ENCODE measurements around the gene HOMER2. TPM values are rescaled to one million over a fixed set of nuclear protein-coding genes. Genes with fewer than 3 reads are reported as not detected.

The HOMER2 gene
- total RNA-seq, 4 donors from 2014 or later, result 30.9 to 59.0 (median 39.4) TPM

DNA sequence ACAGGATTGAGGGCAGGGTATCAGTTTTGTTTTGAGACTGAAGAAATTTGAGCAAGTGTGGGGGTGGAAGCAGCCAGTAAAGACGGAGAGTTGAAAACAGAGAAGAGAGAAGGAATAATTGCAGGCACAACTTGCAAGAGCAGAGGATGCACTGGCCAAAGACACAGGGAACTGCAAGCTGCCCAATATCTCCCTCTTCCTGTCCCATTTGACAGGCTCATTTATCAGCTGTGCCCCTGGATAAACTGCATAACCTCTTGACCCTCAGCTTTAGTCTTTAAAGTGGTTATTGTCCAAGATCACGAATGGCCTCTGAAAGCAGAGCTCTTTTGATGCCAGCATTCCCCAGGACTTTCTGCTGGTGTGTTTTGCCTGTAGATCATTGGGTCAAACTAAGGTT lies 28.5 kb upstream of the HOMER2 start:
- 44 to 45% methylated on average over 2 of the region's 2 CpGs for WGBS, 2 donors
- no peak for DNase-seq
- H3K27me3 ChIP-seq, result no peaks in the 10 kb centered on the region
- no peak overlapping the region for H3K4me3 ChIP-seq
- no peak for TF ChIP-seq POLR2A (IDR thresholded peaks at IDR 0.05)
- TF ChIP-seq, protein P1, sequence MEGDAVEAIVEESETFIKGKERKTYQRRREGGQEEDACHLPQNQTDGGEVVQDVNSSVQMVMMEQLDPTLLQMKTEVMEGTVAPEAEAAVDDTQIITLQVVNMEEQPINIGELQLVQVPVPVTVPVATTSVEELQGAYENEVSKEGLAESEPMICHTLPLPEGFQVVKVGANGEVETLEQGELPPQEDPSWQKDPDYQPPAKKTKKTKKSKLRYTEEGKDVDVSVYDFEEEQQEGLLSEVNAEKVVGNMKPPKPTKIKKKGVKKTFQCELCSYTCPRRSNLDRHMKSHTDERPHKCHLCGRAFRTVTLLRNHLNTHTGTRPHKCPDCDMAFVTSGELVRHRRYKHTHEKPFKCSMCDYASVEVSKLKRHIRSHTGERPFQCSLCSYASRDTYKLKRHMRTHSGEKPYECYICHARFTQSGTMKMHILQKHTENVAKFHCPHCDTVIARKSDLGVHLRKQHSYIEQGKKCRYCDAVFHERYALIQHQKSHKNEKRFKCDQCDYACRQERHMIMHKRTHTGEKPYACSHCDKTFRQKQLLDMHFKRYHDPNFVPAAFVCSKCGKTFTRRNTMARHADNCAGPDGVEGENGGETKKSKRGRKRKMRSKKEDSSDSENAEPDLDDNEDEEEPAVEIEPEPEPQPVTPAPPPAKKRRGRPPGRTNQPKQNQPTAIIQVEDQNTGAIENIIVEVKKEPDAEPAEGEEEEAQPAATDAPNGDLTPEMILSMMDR (IDR thresholded peaks at IDR 0.05), result no peak
- H3K36me3 ChIP-seq, result no peaks in the 10 kb centered on the region
- intact Hi-C loops (cut with DNase I), result no loop called here
- no peak overlapping the region for H3K27ac ChIP-seq
- H3K9me3 ChIP-seq, result no peaks in the 10 kb centered on the region
- H3K4me1 ChIP-seq, result peaks cover 0 to 9% (median 6%) of the 10 kb centered on the region in 3 donors

DNA sequence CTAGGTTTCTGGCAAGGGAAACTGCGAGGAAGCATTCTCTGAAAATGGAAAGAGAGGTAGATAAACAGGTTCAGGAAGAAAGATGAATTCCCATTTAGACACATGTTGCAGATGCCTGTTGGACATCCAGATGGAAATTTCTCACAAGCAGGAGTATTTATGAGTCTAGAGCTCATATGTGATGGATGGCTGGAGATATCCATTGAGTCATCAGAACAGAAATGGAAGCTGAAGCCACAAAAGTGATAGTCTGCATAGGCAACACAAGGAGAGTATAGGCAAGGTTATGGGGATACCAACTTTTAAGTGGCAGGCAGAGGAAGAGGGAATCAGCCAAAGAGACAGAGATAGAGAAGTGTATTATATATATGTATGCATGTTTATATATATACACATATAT lies 27.2 kb upstream of the HOMER2 start:
- WGBS, 2 donors, result 88 to 92% methylated on average over 1 of the region's 1 CpG
- no peaks in the 10 kb centered on the region for H3K4me1 ChIP-seq
- no peak for DNase-seq

DNA sequence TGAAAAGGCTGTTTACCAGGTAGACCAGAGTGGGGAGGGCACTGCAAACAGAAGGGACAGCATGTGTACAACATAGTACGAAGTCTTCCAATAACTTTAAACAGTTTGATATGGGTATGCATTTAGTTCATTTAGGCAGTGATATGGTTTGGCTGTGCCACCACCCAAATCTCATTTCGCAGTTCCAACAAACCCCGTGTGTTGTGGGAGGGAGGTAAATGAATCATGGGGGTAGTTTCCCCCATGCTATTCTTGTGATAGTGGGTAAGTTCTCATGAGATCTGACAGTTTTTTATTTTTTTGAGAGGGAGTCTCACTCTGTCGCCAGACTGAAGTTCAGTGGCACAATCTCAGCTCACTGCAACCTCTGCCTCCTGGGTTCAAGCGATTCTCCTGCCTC lies 25.9 kb upstream of the HOMER2 start:
- Histone ChIP-seq H3K27ac (no peak overlapping the region), H3K9me3 (no peaks in the 10 kb centered on the region), H3K4me3 (no peak overlapping the region), H3K27me3 (no peaks in the 10 kb centered on the region), H3K4me1 (no peaks in the 10 kb centered on the region), H3K36me3 (no peaks in the 10 kb centered on the region)
- 87 to 92% methylated on average over 5 of the region's 5 CpGs for WGBS, 2 donors
- TF ChIP-seq, protein P1 (IDR thresholded peaks at IDR 0.05), result no peak
- no peak for TF ChIP-seq POLR2A (IDR thresholded peaks at IDR 0.05)
- DNase-seq, result no peak
- intact Hi-C loops (cut with DNase I), result no loop called here

More for the DNA sequence above, 27.2 kb upstream of the HOMER2 start:
- Histone ChIP-seq H3K4me3 (no peak overlapping the region), H3K27ac (no peak overlapping the region), H3K36me3 (no peaks in the 10 kb centered on the region), H3K27me3 (no peaks in the 10 kb centered on the region), H3K9me3 (no peaks in the 10 kb centered on the region)
- intact Hi-C loops (cut with DNase I), result no loop called here
- TF ChIP-seq POLR2A (IDR thresholded peaks at IDR 0.05), result no peak
- TF ChIP-seq, protein P1 (IDR thresholded peaks at IDR 0.05), result no peak

DNA sequence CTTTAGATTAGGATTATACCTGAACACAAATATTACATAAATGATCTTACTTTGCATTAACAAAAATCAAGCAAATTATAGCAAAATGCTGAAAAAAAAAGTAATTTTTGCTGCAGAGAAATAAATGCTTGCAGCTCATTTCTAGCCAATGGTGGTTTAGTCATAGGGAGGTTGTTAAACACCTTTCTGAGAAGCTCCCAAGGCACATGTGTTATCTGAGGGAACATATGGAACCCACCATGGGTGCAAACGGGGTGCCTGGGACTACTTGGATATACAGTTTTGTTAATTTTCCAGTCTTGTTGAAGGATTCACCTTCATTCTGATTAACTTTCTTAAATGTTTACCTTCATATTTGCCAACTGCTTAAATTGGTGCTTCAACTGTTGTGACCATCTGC lies 24.6 kb upstream of the HOMER2 start:
- Histone ChIP-seq H3K27me3 (no peaks in the 10 kb centered on the region), H3K9me3 (no peaks in the 10 kb centered on the region), H3K36me3 (no peaks in the 10 kb centered on the region), H3K4me1 (no peaks in the 10 kb centered on the region), H3K4me3 (no peak overlapping the region), H3K27ac (no peak overlapping the region)
- DNase-seq, result no peak
- 88 to 91% methylated on average over 1 of the region's 1 CpG for WGBS, 2 donors
- intact Hi-C loops (cut with DNase I), result no loop called here
- TF ChIP-seq, protein P1 (IDR thresholded peaks at IDR 0.05), result no peak
- TF ChIP-seq POLR2A (IDR thresholded peaks at IDR 0.05), result no peak

DNA sequence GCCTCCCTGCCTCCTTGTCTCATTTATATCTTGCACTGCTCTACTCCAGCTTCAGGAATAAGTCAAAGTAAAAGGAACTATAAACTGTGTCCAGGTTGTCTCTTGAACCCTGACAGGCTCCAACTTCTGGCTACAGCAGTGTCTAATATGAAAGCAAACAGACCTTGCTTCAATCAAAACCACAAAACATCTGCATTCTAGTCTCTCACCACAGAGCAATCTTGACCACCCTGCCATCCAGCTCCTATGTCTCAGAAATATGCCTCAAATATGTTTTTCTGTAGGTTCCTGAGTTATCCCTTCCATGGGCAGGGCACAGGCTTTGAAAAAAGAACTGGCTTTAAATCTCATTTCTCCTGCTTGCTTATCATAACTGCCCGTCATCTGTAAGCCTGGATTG lies 20.5 kb upstream of the HOMER2 start:
- Histone ChIP-seq H3K27me3 (no peaks in the 10 kb centered on the region), H3K27ac (no peak overlapping the region), H3K4me3 (no peak overlapping the region), H3K4me1 (no peaks in the 10 kb centered on the region), H3K36me3 (no peaks in the 10 kb centered on the region), H3K9me3 (no peaks in the 10 kb centered on the region)
- WGBS, 2 donors, result 92 to 95% methylated on average over 1 of the region's 1 CpG
- DNase-seq, result no peak
- TF ChIP-seq POLR2A (IDR thresholded peaks at IDR 0.05), result no peak
- TF ChIP-seq, protein P1 (IDR thresholded peaks at IDR 0.05), result no peak
- intact Hi-C loops (cut with DNase I), result no loop called here

Measured in esophagus squamous epithelium (tissue), 5 donors.